LNCAP (cell line): ENCODE measurements around the gene NUDT5.

Source experiments
- TF ChIP-seq, protein P1 (sequence below): fragments of 450-650 bp; IDR thresholded peaks from 2 replicates; pipeline ENCODE4 v1.5.1; 2017; ENCODE audit warnings: mild to moderate bottlenecking

NUDT5 gene

DNA sequence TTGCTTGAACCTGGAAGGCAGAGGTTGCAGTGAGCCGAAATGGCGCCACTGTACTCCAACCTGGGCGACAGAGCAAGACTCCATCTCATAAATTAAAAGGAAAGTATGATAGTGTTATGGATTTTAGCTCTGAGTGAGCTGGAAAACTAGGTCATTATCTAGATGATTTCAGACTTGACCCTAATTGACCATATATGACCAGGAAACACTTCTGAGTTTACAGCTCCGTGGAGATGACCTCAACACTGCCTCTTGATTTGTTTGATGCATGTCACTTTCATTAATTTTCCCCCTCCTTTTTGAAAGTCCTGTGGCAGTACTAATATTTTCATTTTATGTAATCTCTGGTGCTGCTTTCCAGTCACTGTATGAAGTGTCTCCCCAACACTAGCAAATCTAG lies 74.0 kb downstream of the NUDT5 start:
- TF ChIP-seq, protein P1, sequence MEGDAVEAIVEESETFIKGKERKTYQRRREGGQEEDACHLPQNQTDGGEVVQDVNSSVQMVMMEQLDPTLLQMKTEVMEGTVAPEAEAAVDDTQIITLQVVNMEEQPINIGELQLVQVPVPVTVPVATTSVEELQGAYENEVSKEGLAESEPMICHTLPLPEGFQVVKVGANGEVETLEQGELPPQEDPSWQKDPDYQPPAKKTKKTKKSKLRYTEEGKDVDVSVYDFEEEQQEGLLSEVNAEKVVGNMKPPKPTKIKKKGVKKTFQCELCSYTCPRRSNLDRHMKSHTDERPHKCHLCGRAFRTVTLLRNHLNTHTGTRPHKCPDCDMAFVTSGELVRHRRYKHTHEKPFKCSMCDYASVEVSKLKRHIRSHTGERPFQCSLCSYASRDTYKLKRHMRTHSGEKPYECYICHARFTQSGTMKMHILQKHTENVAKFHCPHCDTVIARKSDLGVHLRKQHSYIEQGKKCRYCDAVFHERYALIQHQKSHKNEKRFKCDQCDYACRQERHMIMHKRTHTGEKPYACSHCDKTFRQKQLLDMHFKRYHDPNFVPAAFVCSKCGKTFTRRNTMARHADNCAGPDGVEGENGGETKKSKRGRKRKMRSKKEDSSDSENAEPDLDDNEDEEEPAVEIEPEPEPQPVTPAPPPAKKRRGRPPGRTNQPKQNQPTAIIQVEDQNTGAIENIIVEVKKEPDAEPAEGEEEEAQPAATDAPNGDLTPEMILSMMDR: no peak
